Esophagus muscularis mucosa (tissue), 4 donors: ENCODE measurements around the gene PSPC1. TPM values are rescaled to one million over a fixed set of nuclear protein-coding genes. Genes with fewer than 3 reads are reported as not detected.
A peak's percentile ranks its signal among the peaks of the same experiment; 100 is the strongest.

Experiments used
- DNase-seq: peaks from one replicate; pipeline ENCODE4 v3.0.0-alpha.2; 2017; ENCODE audit errors: extremely low spot score
- H3K27ac ChIP-seq, 4 donors: fragments of 200-600 bp; sonication (generic); replicated peaks in 1 of 4; 1 replicate in 3 of 4; 2 replicates in 1 of 4; pipeline ENCODE4 v1.5.1; 2016 to 2019; ENCODE audit warnings: mild to moderate bottlenecking in 1 of 4
- H3K27me3 ChIP-seq, 4 donors: fragments of 200-600 bp; sonication (generic); one replicate each; pipeline versions ENCODE4 v1.5.1 to v1.6.0; 2016 to 2019
- H3K36me3 ChIP-seq, 4 donors: fragments of 200-600 bp; sonication (generic); one replicate each; pipeline ENCODE4 v1.5.1; 2016 to 2019
- H3K4me1 ChIP-seq, 4 donors: fragments of 200-600 bp; sonication (generic); one replicate each; pipeline ENCODE4 v1.5.1; 2016 to 2019
- H3K4me3 ChIP-seq, 4 donors: fragments of 200-600 bp; sonication (generic); 1 replicate in 2 of 4; 2 replicates in 2 of 4; pipeline ENCODE4 v1.5.1; 2016 to 2019; ENCODE audit warnings: mild to moderate bottlenecking in 4 of 4, moderate library complexity in 1 of 4
- H3K9me3 ChIP-seq, 4 donors: fragments of 200-600 bp; sonication (generic); 1 replicate in 3 of 4; 2 replicates in 1 of 4; pipeline ENCODE4 v1.5.1; 2016 to 2019
- EP300 ChIP-seq: sonication (generic); formaldehyde crosslinking; IDR thresholded peaks from one replicate; pipeline ENCODE4 v1.6.1; 2017; ENCODE audit warnings: antibody characterized with exemption
- POLR2A ChIP-seq: fragments of 450-650 bp; IDR thresholded peaks from one replicate; pipeline ENCODE4 v1.6.1; 2017; ENCODE audit warnings: antibody characterized with exemption, moderate library complexity, mild to moderate bottlenecking, low read depth
- POLR2AphosphoS5 ChIP-seq, 2 donors: sonication (generic); formaldehyde crosslinking; IDR thresholded peaks; one replicate each; pipeline ENCODE4 v1.6.1; 2017; ENCODE audit warnings: antibody characterized with exemption in 2 of 2
- WGBS: methylation state at CpG from one replicate; pipeline ENCODE4 v1.1.5; 2018; 5-methylcytosine and 5-hydroxymethylcytosine counted together
- intact Hi-C: fragments of 100-400 bp; cut with DNase I; formaldehyde crosslinking; loops from one replicate; pipeline ENCODE4 v1.15.1; 2023
- small RNA-seq, 3 donors: library from RNA; depleted of rRNA; stranded (forward); fragments of <200 nt; gene quantifications; one replicate each; pipeline ENCODE3, GENCODE V24; 2016
- total RNA-seq, 4 donors: library from RNA; depleted of rRNA; stranded (reverse); fragments of >200 nt; gene quantifications; one replicate each; pipeline versions ENCODE4 v1.1.0 to v1.2.1, GENCODE V29; 2016
- TF ChIP-seq, protein P1 (sequence below), 3 experiments: fragments of 200-600 bp in 2 of 3; fragments of 450-650 bp in 1 of 3; sonication (generic) in 2 of 3; IDR thresholded peaks; one replicate each; pipeline ENCODE4 v1.5.1; 2017 to 2019; ENCODE audit warnings: antibody characterized with exemption in 3 of 3, mild to moderate bottlenecking in 2 of 3, moderate library complexity in 1 of 3

Gene PSPC1
- total RNA-seq, 4 donors from 2014 or later = 35.0 to 53.8 (median 48.4) TPM

DNA sequence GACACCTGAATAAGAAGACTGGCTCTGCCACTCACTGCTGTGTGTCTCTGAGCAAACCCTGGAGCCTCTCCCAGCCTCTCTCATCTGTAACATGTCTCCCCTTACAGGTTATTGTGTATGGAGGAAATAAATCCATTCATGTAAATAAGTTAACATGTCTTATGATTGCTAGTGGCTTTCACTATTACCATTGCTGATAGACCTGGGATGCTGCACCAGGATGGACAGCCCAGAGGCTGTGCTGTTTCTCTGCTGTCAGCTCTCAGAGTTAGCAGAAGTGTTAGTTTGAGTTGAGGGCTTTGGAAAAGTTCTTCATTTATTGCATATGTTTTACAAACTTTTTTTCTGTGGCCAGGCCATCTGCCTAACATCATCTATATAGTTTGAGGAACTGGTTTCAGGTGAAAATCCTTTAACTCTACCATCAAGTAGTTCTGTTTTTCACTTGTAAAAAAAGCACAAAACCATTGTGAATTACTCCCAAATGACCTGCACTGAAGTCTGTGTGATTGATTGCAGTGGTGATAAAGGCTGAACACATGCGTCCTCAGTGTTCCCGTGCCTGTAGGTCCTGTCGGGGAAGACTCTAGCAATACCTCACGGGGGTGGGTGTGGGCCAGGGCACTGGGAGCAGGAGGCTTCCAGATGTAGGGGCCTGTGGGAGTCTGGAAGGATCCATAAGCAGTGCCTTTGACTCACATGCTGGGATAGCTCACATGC, 124.7 kb downstream of the PSPC1 start:
- TF ChIP-seq, protein P1, sequence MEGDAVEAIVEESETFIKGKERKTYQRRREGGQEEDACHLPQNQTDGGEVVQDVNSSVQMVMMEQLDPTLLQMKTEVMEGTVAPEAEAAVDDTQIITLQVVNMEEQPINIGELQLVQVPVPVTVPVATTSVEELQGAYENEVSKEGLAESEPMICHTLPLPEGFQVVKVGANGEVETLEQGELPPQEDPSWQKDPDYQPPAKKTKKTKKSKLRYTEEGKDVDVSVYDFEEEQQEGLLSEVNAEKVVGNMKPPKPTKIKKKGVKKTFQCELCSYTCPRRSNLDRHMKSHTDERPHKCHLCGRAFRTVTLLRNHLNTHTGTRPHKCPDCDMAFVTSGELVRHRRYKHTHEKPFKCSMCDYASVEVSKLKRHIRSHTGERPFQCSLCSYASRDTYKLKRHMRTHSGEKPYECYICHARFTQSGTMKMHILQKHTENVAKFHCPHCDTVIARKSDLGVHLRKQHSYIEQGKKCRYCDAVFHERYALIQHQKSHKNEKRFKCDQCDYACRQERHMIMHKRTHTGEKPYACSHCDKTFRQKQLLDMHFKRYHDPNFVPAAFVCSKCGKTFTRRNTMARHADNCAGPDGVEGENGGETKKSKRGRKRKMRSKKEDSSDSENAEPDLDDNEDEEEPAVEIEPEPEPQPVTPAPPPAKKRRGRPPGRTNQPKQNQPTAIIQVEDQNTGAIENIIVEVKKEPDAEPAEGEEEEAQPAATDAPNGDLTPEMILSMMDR (IDR thresholded peaks at IDR 0.05) = no peak
- TF ChIP-seq POLR2A = no peak
- no peak for TF ChIP-seq EP300
- no peak for TF ChIP-seq POLR2AphosphoS5 (IDR thresholded peaks at IDR 0.05)
- H3K9me3 ChIP-seq = no peaks in the 10 kb centered on the region
- WGBS = 41% methylated on average over 4 of the region's 4 CpGs
- intact Hi-C loops = no loop called here
- H3K4me3 ChIP-seq = no peak overlapping the region
- H3K27ac ChIP-seq = no peak overlapping the region
- H3K4me1 ChIP-seq = no peaks in the 10 kb centered on the region
- H3K36me3 ChIP-seq = peaks cover 24 to 92% (median 60%) of the 10 kb centered on the region in 4 donors
- H3K27me3 ChIP-seq = no peaks in the 10 kb centered on the region
- DNase-seq = peak; percentile 64

Small RNA genes lying within 50 kb of the gene (small RNA-seq; reads per million reads assigned to genes)
- 0 to 0.25 (median 0) reads per million in 3 donors for gene RN7SL166P

Other genes starting within 250 kb of the PSPC1 start
- under 1 TPM in 1 of 4 donors, not detected in 3; 0.29 TPM for gene TPTE2, start 221.4 kb downstream of the PSPC1 start, total RNA-seq
- 10 to 100 TPM; 34.1 to 40.3 (median 39.0) TPM for gene MPHOSPH8, start 149.3 kb downstream of the PSPC1 start, total RNA-seq
- gene ZMYM5, start 80.7 kb upstream of the PSPC1 start, total RNA-seq = 10 to 100 TPM in 3 of 4 donors, 1 to 10 TPM in 1; 9.7 to 13.4 (median 11.9) TPM
- gene ZMYM2, start 175.8 kb upstream of the PSPC1 start, total RNA-seq = 10 to 100 TPM; 36.8 to 49.4 (median 45.5) TPM